Fibroblast of lung (primary cell): ENCODE results near the gene ZZZ3. TPM values are rescaled to one million over a fixed set of nuclear protein-coding genes. Genes with fewer than 3 reads are reported as not detected.
"Not testable (repeated sequence)": the region's sequence is repeated elsewhere in the genome, so short reads cannot be mapped to it uniquely, and the experiment has no call there.

ENCODE experiments used
- DNase-seq, 2 donors: peaks; one replicate each; pipeline versions ENCODE4 v3.0.0 to v3.0.0-alpha.2; 2010; ENCODE audit warnings: low read depth in 2 of 2
- H2AFZ ChIP-seq: 2 replicates; pipeline ENCODE4 v1.5.1; 2012; ENCODE audit warnings: low read length, control low read depth, inconsistent platforms
- H3K27ac ChIP-seq: 2 replicates; pipeline ENCODE4 v1.5.1; 2011; ENCODE audit warnings: low read length, control low read depth; ENCODE audit not compliant: insufficient read depth
- H3K27me3 ChIP-seq: 2 replicates; pipeline ENCODE4 v1.5.1; 2011; ENCODE audit warnings: mild to moderate bottlenecking, low read length; ENCODE audit not compliant: control insufficient read depth, insufficient read depth
- H3K36me3 ChIP-seq: 2 replicates; pipeline ENCODE4 v1.5.1; 2011; ENCODE audit warnings: low read length; ENCODE audit not compliant: control insufficient read depth, insufficient read depth
- H3K4me1 ChIP-seq: 2 replicates; pipeline ENCODE4 v1.5.1; 2011; ENCODE audit warnings: low read length; ENCODE audit not compliant: control insufficient read depth, insufficient read depth; ENCODE audit errors: extremely low read depth
- H3K4me2 ChIP-seq: 2 replicates; pipeline ENCODE4 v1.5.1; 2011; ENCODE audit warnings: low read length, control low read depth; ENCODE audit not compliant: insufficient read depth; ENCODE audit errors: extremely low read depth
- H3K4me3 ChIP-seq, 4 experiments: fragments of 200-600 bp in 1 of 4; sonication (generic) in 1 of 4; replicated peaks in 1 of 4; 2 replicates each; pipeline ENCODE4 v1.5.1; 2011 to 2016; ENCODE audit warnings: low read length in 4 of 4, low read depth in 3 of 4, mild to moderate bottlenecking in 3 of 4, control low read depth in 2 of 4, inconsistent platforms in 1 of 4, mixed read lengths in 1 of 4; ENCODE audit not compliant: insufficient read depth in 1 of 4; ENCODE audit errors: control extremely low read depth in 1 of 4
- H3K79me2 ChIP-seq: 2 replicates; pipeline ENCODE4 v1.5.1; 2012; ENCODE audit warnings: mild to moderate bottlenecking, low read length, inconsistent platforms; ENCODE audit not compliant: control insufficient read depth, insufficient read depth
- H3K9ac ChIP-seq: 2 replicates; pipeline ENCODE4 v1.5.1; 2011; ENCODE audit warnings: mild to moderate bottlenecking, low read length, control low read depth; ENCODE audit not compliant: insufficient read depth
- H3K9me3 ChIP-seq: 2 replicates; pipeline ENCODE4 v1.5.1; 2012; ENCODE audit warnings: low read depth, low read length; ENCODE audit not compliant: control insufficient read depth, insufficient read depth
- H4K20me1 ChIP-seq: 2 replicates; pipeline ENCODE4 v1.5.1; 2011; ENCODE audit warnings: low read length; ENCODE audit not compliant: control insufficient read depth, insufficient read depth; ENCODE audit errors: extremely low read depth
- EZH2 ChIP-seq: IDR thresholded peaks from 2 replicates; pipeline ENCODE4 v1.5.1; 2012; ENCODE audit warnings: low read length, control low read depth, mild to moderate bottlenecking; ENCODE audit errors: missing control alignments
- polyA plus RNA-seq, 2 donors: library from polyadenylated mRNA; depleted of rRNA in 1 of 2; stranded (reverse) in 1 of 2; unstranded in 1 of 2; fragments of >200 nt; gene quantifications; 2 replicates each; pipeline ENCODE4 v1.2.1, GENCODE V29; 2011 to 2012; ENCODE audit warnings: missing spikeins in 1 of 2
- total RNA-seq: library from RNA; depleted of rRNA; stranded (reverse); fragments of >200 nt; gene quantifications from 2 replicates; pipeline ENCODE4 v1.2.1, GENCODE V29; 2014
- TF ChIP-seq, protein P1 (sequence below), 2 donors: IDR thresholded peaks in 1 of 2; conservative IDR thresholded peaks in 1 of 2; 1 replicate in 1 of 2; 2 replicates in 1 of 2; pipeline ENCODE4 v1.5.1; 2011 to 2012; ENCODE audit warnings: low read length in 2 of 2, control low read depth in 1 of 2, inconsistent platforms in 1 of 2, low read depth in 1 of 2, mild to moderate bottlenecking in 1 of 2

The ZZZ3 gene
- total and polyA plus RNA-seq, 2 donors (not counting 1 experiment from before 2014, with no cell fraction given), result 38.6 to 111 TPM

DNA sequence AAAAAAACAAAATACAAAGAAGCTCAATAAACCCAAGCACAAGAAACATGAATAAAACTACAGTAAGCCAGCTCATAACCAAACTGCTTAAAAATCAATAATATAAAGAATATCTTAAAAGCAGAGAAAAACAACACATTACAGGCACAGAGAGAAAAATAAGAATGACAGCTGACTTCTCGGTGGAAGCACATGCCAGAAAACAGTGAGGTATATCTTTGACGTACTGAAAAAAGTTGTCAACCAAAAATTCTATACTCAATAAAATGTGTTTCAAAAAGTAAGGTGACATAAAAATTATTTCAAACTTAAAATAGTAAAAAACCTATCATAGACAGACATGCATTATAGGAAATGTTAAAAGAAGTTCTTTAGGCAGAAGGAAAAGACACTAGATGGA lies 33.3 kb downstream of the ZZZ3 start:
- no peaks in the 10 kb centered on the region for H4K20me1 ChIP-seq
- no peak overlapping the region for H3K4me2 ChIP-seq
- H3K9ac ChIP-seq, result no peak overlapping the region
- peaks cover 3% of the 10 kb centered on the region for H3K36me3 ChIP-seq
- no peak overlapping the region for H3K4me3 ChIP-seq
- H3K9me3 ChIP-seq, result no peaks in the 10 kb centered on the region
- H3K79me2 ChIP-seq, result peaks cover 88% of the 10 kb centered on the region
- no peak overlapping the region for H3K27ac ChIP-seq
- H3K4me1 ChIP-seq, result peaks cover 5% of the 10 kb centered on the region
- TF ChIP-seq, protein P1, sequence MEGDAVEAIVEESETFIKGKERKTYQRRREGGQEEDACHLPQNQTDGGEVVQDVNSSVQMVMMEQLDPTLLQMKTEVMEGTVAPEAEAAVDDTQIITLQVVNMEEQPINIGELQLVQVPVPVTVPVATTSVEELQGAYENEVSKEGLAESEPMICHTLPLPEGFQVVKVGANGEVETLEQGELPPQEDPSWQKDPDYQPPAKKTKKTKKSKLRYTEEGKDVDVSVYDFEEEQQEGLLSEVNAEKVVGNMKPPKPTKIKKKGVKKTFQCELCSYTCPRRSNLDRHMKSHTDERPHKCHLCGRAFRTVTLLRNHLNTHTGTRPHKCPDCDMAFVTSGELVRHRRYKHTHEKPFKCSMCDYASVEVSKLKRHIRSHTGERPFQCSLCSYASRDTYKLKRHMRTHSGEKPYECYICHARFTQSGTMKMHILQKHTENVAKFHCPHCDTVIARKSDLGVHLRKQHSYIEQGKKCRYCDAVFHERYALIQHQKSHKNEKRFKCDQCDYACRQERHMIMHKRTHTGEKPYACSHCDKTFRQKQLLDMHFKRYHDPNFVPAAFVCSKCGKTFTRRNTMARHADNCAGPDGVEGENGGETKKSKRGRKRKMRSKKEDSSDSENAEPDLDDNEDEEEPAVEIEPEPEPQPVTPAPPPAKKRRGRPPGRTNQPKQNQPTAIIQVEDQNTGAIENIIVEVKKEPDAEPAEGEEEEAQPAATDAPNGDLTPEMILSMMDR (conservative IDR thresholded peaks at IDR 0.05 in 1 of 2, IDR thresholded peaks at IDR 0.05 in 1 of 2; ENCODE audit: low read depth in 1 of 2, low read length in 2 of 2), result no peak
- no peak for TF ChIP-seq EZH2
- H3K27me3 ChIP-seq, result no peaks in the 10 kb centered on the region
- no peak overlapping the region for H2AFZ ChIP-seq
- no peak for DNase-seq

DNA sequence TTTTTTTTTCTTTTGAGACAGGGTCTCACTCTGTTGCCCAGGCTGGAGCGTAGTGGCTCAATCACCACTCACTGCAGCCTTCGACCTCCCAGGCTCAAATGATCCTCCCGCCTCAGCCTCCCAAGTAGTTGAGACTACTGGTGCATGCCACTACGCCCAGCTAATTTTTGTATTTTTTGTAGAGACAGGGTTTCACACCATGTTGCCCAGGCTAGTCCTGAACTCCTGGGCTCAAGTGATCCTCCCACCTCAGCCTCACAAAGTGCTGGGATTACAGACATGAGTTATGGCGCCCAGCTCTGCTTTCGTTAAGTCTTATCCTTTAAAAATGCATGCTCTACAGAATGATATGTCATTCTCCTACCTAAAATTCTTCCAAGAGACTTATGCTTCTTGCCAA lies 36.2 kb downstream of the ZZZ3 start:
- not testable (repeated sequence) for H3K9ac ChIP-seq, DNase-seq, H2AFZ ChIP-seq, H3K9me3 ChIP-seq, H3K4me2 ChIP-seq, H3K4me1 ChIP-seq, H3K27ac ChIP-seq, H4K20me1 ChIP-seq, H3K36me3 ChIP-seq, H3K27me3 ChIP-seq, H3K4me3 ChIP-seq
- H3K79me2 ChIP-seq, result peaks cover 85% of the 10 kb centered on the region

DNA sequence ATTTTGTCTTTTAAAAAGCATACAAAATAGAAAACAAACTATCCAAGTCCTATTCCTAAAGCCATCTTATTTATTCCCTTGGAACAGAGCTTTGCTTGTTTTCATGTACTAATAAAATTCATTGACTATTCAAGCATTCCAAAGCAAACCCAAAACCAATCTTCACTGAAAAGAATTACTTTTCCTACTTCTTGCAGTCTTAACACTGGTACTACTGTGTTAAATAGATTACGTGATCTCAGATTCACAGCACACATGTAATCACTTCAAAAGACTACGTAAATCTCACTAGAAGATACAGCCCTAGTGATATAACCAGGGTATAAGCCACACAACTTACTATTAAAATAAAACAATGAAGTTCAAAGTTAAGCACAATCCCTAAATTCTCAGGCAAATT lies 39.0 kb downstream of the ZZZ3 start:
- H3K79me2 ChIP-seq, result peaks cover 69% of the 10 kb centered on the region
- no peak overlapping the region for H3K27ac ChIP-seq
- H3K27me3 ChIP-seq, result no peaks in the 10 kb centered on the region

More for the DNA sequence above, 39.0 kb downstream of the ZZZ3 start:
- peaks cover 3% of the 10 kb centered on the region for H3K36me3 ChIP-seq
- H4K20me1 ChIP-seq, result no peaks in the 10 kb centered on the region
- H3K9ac ChIP-seq, result no peak overlapping the region
- H3K4me1 ChIP-seq, result peaks cover 5% of the 10 kb centered on the region
- H3K4me2 ChIP-seq, result no peak overlapping the region
- no peaks in the 10 kb centered on the region for H3K9me3 ChIP-seq
- DNase-seq, result no peak
- H2AFZ ChIP-seq, result no peak overlapping the region
- TF ChIP-seq EZH2, result no peak
- TF ChIP-seq, protein P1 (conservative IDR thresholded peaks at IDR 0.05 in 1 of 2, IDR thresholded peaks at IDR 0.05 in 1 of 2; ENCODE audit: low read depth in 1 of 2, low read length in 2 of 2), result no peak
- no peak overlapping the region for H3K4me3 ChIP-seq
